HepG2 (cell line): Measurements from ENCODE around the gene PITHD1. TPM values are rescaled to one million over a fixed set of nuclear protein-coding genes. Genes with fewer than 3 reads are reported as not detected.

Experiments
- E2F2 ChIP-seq: sonication (generic); formaldehyde crosslinking; IDR thresholded peaks from 2 replicates; pipeline ENCODE4 v1.4.0; 2020; ENCODE audit warnings: missing genetic modification reagents, borderline replicate concordance
- ERF ChIP-seq: IDR thresholded peaks from 2 replicates; pipeline ENCODE4 v1.6.1; 2018; ENCODE audit warnings: missing biosample characterization, missing genetic modification reagents
- HOXA7 ChIP-seq: sonication (generic); formaldehyde crosslinking; IDR thresholded peaks from 2 replicates; pipeline ENCODE4 v1.8.1; 2022; ENCODE audit warnings: mild to moderate bottlenecking, missing genetic modification reagents, moderate library complexity
- ISL2 ChIP-seq: sonication (generic); formaldehyde crosslinking; IDR thresholded peaks from 2 replicates; pipeline ENCODE4 v1.5.0; 2020; ENCODE audit warnings: missing genetic modification reagents
- MATR3 ChIP-seq: sonication (generic); formaldehyde crosslinking; IDR thresholded peaks from 2 replicates; pipeline ENCODE4 v1.4.0; 2020; ENCODE audit warnings: missing genetic modification reagents
- MED1 ChIP-seq: sonication (generic); formaldehyde crosslinking; IDR thresholded peaks from 2 replicates; pipeline ENCODE4 v1.4.0; 2020; ENCODE audit warnings: missing genetic modification reagents
- NCOA5 ChIP-seq: sonication (generic); formaldehyde crosslinking; IDR thresholded peaks from 2 replicates; pipeline ENCODE4 v1.4.0; 2020; ENCODE audit warnings: missing genetic modification reagents
- PTBP1 ChIP-seq: fragments of 200-400 bp; formaldehyde crosslinking; IDR thresholded peaks from 2 replicates; pipeline ENCODE4 v1.6.1; 2018; ENCODE audit warnings: low read length, low read depth; ENCODE audit not compliant: poor library complexity, severe bottlenecking
- RFXAP ChIP-seq: sonication (generic); formaldehyde crosslinking; IDR thresholded peaks from 2 replicates; pipeline ENCODE4 v1.4.0; 2020; ENCODE audit warnings: missing genetic modification reagents, borderline replicate concordance
- SCMH1 ChIP-seq: sonication (generic); formaldehyde crosslinking; IDR thresholded peaks from 2 replicates; pipeline ENCODE4 v1.9.0; 2021; ENCODE audit warnings: missing genetic modification reagents, mild to moderate bottlenecking, borderline replicate concordance
- SNAPC5 ChIP-seq: sonication (generic); formaldehyde crosslinking; IDR thresholded peaks from 2 replicates; pipeline ENCODE4 v1.8.1; 2023; ENCODE audit warnings: mild to moderate bottlenecking, missing genetic modification reagents, borderline replicate concordance
- WIZ ChIP-seq: sonication (generic); formaldehyde crosslinking; IDR thresholded peaks from 2 replicates; pipeline ENCODE4 v1.5.1; 2020; ENCODE audit warnings: mild to moderate bottlenecking, missing genetic modification reagents
- ZBTB1 ChIP-seq: sonication (generic); formaldehyde crosslinking; IDR thresholded peaks from 2 replicates; pipeline ENCODE4 v1.4.0; 2020; ENCODE audit warnings: missing genetic modification reagents, borderline replicate concordance
- ZBTB42 ChIP-seq: sonication (generic); formaldehyde crosslinking; IDR thresholded peaks from 2 replicates; pipeline ENCODE4 v1.5.0; 2020; ENCODE audit warnings: mild to moderate bottlenecking, missing genetic modification reagents
- ZBTB46 ChIP-seq: sonication (generic); formaldehyde crosslinking; IDR thresholded peaks from 2 replicates; pipeline ENCODE4 v1.4.0; 2020; ENCODE audit warnings: mild to moderate bottlenecking, missing genetic modification reagents, borderline replicate concordance
- ZFYVE20 ChIP-seq: sonication (generic); formaldehyde crosslinking; IDR thresholded peaks from 2 replicates; pipeline ENCODE4 v1.8.0; 2023; ENCODE audit warnings: low read depth, mild to moderate bottlenecking, moderate library complexity, missing genetic modification reagents, borderline replicate concordance
- ZNF225 ChIP-seq: sonication (generic); formaldehyde crosslinking; IDR thresholded peaks from 2 replicates; pipeline ENCODE4 v1.4.0; 2020; ENCODE audit warnings: mild to moderate bottlenecking, missing genetic modification reagents
- ZNF280D ChIP-seq: sonication (generic); formaldehyde crosslinking; IDR thresholded peaks from 2 replicates; pipeline ENCODE4 v1.5.1; 2020; ENCODE audit warnings: mild to moderate bottlenecking, missing genetic modification reagents
- ZNF292 ChIP-seq: sonication (generic); formaldehyde crosslinking; IDR thresholded peaks from 2 replicates; pipeline ENCODE4 v1.8.1; 2022; ENCODE audit warnings: mild to moderate bottlenecking, low read depth, missing genetic modification reagents, borderline replicate concordance
- ZNF619 ChIP-seq: sonication (generic); formaldehyde crosslinking; IDR thresholded peaks from 2 replicates; pipeline ENCODE4 v1.4.0; 2020; ENCODE audit warnings: mild to moderate bottlenecking, missing genetic modification reagents
- ZNF773 ChIP-seq: sonication (generic); formaldehyde crosslinking; IDR thresholded peaks from 2 replicates; pipeline ENCODE4 v1.4.0; 2020; ENCODE audit warnings: missing genetic modification reagents, borderline replicate concordance
- ZNF784 ChIP-seq: sonication (generic); formaldehyde crosslinking; IDR thresholded peaks from 2 replicates; pipeline ENCODE4 v1.5.1; 2020; ENCODE audit warnings: missing genetic modification reagents, mild to moderate bottlenecking, borderline replicate concordance
- ZNF83 ChIP-seq: sonication (generic); formaldehyde crosslinking; IDR thresholded peaks from 2 replicates; pipeline ENCODE4 v1.4.0; 2020; ENCODE audit warnings: missing genetic modification reagents, mild to moderate bottlenecking, borderline replicate concordance
- polyA plus RNA-seq, 8 experiments: library from polyadenylated mRNA; depleted of rRNA in 3 of 8; stranded (reverse) in 7 of 8; unstranded in 1 of 8; fragments of >200 nt; fragmentation: Illumina TruSeq in 4 of 8; extraction: Trizol in 4 of 8; gene quantifications; 2 replicates each; pipeline versions ENCODE4 v1.2.1 to v1.2.3, GENCODE V29; 2011 to 2016; ENCODE audit warnings: low read depth in 4 of 8, missing spikeins in 1 of 8, mixed read lengths in 1 of 8; ENCODE audit not compliant: insufficient read depth in 1 of 8
- total RNA-seq, 5 experiments: library from RNA; depleted of rRNA; stranded (reverse); fragments of >200 nt; fragmentation: Illumina TruSeq; extraction: Trizol; gene quantifications; 2 replicates each; pipeline ENCODE4 v1.2.3, GENCODE V29; 2016; ENCODE audit warnings: low read depth in 1 of 5

The PITHD1 gene
- total and polyA plus RNA-seq, 2 of the 13 experiments (the other 11 are each of a cell fraction or from before 2014, with no cell fraction given), result 28.0 to 37.3 TPM

- TF ChIP-seq MED1 (peak; percentile 85), ZNF773 (CRISPR knock-in tag) (0 out of 2 replicates have a peak, but pooled peaks have one; percentile 68), SCMH1 (CRISPR knock-in tag) (no peak), NCOA5 (CRISPR knock-in tag) (no peak), E2F2 (CRISPR knock-in tag) (peak; percentile 93), ZBTB1 (CRISPR knock-in tag) (no peak), ZNF619 (CRISPR knock-in tag) (no peak), RFXAP (CRISPR knock-in tag) (peak; percentile 90), ZNF292 (CRISPR knock-in tag) (no peak), ZNF280D (CRISPR knock-in tag) (no peak), HOXA7 (CRISPR knock-in tag) (no peak), ISL2 (CRISPR knock-in tag) (peak; percentile 68; the same call in 1 of the 2 replicates), SNAPC5 (CRISPR knock-in tag) (peak; percentile 81; the same call in 1 of the 2 replicates), MATR3 (CRISPR knock-in tag) (no peak), ZFYVE20 (CRISPR knock-in tag) (no peak), ZNF784 (CRISPR knock-in tag) (peak; percentile 72; the same call in 1 of the 2 replicates), ZNF83 (CRISPR knock-in tag) (no peak), ERF (CRISPR knock-in tag) (peak; percentile 90), PTBP1 (no peak), ZNF225 (CRISPR knock-in tag) (peak; percentile 47; the same call in 1 of the 2 replicates), ZBTB42 (CRISPR knock-in tag) (0 out of 2 replicates have a peak, but pooled peaks have one; percentile 35), ZBTB46 (CRISPR knock-in tag) (no peak), WIZ (no peak)
Measured at GRCh38 chr1:23825076-23825761, 47.0 kb downstream of the PITHD1 start, which contains the start of gene HMGCL (continued).
